Measurements from ENCODE around the gene NEB.

GRCh38 chr2:151765760-151766410 is 31.6 kb upstream of the NEB start:
- TF ChIP-seq, protein P1, sequence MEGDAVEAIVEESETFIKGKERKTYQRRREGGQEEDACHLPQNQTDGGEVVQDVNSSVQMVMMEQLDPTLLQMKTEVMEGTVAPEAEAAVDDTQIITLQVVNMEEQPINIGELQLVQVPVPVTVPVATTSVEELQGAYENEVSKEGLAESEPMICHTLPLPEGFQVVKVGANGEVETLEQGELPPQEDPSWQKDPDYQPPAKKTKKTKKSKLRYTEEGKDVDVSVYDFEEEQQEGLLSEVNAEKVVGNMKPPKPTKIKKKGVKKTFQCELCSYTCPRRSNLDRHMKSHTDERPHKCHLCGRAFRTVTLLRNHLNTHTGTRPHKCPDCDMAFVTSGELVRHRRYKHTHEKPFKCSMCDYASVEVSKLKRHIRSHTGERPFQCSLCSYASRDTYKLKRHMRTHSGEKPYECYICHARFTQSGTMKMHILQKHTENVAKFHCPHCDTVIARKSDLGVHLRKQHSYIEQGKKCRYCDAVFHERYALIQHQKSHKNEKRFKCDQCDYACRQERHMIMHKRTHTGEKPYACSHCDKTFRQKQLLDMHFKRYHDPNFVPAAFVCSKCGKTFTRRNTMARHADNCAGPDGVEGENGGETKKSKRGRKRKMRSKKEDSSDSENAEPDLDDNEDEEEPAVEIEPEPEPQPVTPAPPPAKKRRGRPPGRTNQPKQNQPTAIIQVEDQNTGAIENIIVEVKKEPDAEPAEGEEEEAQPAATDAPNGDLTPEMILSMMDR (IDR thresholded peaks at IDR 0.05), result no peak
- no peak for TF ChIP-seq POLR2A (IDR thresholded peaks at IDR 0.05)
